Memory B cell (primary cell): ENCODE data around the gene TMPRSS3.
A peak's percentile ranks its signal among the peaks of the same experiment; 100 is the strongest.

ENCODE experiments used
- ATAC-seq: fragments of 150-1000 bp; cut with Tn5 transposase; 2 replicates; pipeline ENCODE4 v1.10.0; 2021; ENCODE audit warnings: low read depth, mild to moderate bottlenecking, moderate library complexity
- DNase-seq, 2 donors: peaks; one replicate each; pipeline ENCODE4 v3.0.0; 2022; ENCODE audit warnings: low spot score in 2 of 2
- H3K27ac Mint-ChIP-seq: one replicate; pipeline ENCODE4 v1.8.0; 2022; ENCODE audit warnings: mild to moderate bottlenecking, moderate library complexity, mixed read lengths
- H3K27me3 Mint-ChIP-seq: one replicate; pipeline ENCODE4 v1.8.0; 2022; ENCODE audit warnings: mixed read lengths
- H3K36me3 Mint-ChIP-seq: one replicate; pipeline ENCODE4 v1.8.0; 2022; ENCODE audit warnings: mild to moderate bottlenecking, mixed read lengths
- H3K4me1 Mint-ChIP-seq: one replicate; pipeline ENCODE4 v1.8.0; 2022; ENCODE audit warnings: mixed read lengths
- H3K4me3 Mint-ChIP-seq: one replicate; pipeline ENCODE4 v1.8.0; 2022; ENCODE audit warnings: mild to moderate bottlenecking, moderate library complexity, mixed read lengths
- H3K9me3 Mint-ChIP-seq: one replicate; pipeline ENCODE4 v1.8.0; 2022; ENCODE audit warnings: mixed read lengths

The TMPRSS3 gene

DNA sequence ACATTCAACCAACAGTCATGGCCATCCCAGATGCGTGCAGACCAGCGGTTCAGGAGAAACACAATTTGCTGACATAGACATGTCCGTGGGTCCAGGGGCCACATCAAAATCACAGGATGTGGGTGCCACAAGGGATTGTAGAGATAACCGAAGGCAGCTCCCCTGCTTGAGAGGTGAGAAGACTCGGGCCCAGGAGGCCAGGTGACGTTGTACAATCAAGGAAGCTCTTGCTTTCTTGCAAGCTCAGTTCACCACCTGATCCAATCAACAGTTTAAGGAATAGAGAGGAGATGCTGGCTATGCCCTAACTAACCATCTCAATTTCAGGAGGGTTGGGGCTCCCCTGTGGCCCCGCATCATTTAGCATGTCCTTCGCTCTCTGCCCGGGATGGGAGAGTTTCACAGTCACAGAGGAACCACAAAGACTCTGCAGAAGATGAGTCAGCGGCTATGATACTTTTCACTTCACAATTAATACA lies 27.4 kb upstream of the TMPRSS3 start:
- H3K4me3 Mint-ChIP-seq, result no peak overlapping the region
- peaks cover 13% of the 10 kb centered on the region for H3K4me1 Mint-ChIP-seq
- no peaks in the 10 kb centered on the region for H3K36me3 Mint-ChIP-seq
- H3K9me3 Mint-ChIP-seq, result peaks cover 10% of the 10 kb centered on the region
- no peak for ATAC-seq
- H3K27me3 Mint-ChIP-seq, result peaks cover 19% of the 10 kb centered on the region
- no peak overlapping the region for H3K27ac Mint-ChIP-seq
- no peak for DNase-seq

DNA sequence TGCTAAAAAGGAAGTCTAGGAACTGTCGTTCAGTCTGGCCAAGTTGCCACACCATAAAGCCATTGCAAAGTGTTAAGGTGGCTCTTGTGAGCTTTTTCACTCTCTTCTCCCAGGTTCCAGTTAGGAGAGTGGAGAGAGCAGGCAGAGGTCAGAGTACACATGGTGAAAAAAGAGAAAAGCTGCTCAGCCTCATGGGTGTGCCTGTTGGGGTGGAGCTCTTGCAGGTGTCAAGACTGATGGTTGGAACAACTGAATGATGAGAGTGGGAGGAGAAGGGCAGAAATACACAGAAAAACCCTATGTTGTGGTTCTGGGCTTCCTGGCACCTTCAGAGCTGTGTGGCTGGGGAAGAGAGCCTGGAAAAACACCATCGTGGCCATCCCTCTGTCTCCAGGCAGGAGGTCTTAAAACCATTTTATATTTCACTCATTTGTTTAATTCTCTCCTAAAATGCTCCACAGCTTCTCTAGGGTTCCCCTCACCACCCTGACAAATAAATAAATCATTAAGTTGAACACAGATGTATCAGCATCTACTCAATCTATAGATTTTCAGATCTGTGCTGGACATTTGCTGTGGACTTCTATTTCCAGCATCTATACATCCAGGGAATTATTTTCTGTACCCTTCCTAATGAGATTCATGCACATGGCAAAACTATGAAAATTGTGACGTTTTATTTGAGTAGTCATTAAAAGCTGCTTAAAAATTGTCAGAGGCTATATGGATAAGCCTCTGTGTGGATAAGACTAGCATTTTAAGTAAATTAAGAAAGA lies 25.4 kb upstream of the TMPRSS3 start:
- H3K9me3 Mint-ChIP-seq, result peaks cover 10% of the 10 kb centered on the region
- DNase-seq (no peak), ATAC-seq (no peak)
- peaks cover 13% of the 10 kb centered on the region for H3K4me1 Mint-ChIP-seq
- no peaks in the 10 kb centered on the region for H3K36me3 Mint-ChIP-seq
- H3K27me3 Mint-ChIP-seq, result peaks cover 19% of the 10 kb centered on the region
- H3K4me3 Mint-ChIP-seq, result no peak overlapping the region
- H3K27ac Mint-ChIP-seq, result no peak overlapping the region

DNA sequence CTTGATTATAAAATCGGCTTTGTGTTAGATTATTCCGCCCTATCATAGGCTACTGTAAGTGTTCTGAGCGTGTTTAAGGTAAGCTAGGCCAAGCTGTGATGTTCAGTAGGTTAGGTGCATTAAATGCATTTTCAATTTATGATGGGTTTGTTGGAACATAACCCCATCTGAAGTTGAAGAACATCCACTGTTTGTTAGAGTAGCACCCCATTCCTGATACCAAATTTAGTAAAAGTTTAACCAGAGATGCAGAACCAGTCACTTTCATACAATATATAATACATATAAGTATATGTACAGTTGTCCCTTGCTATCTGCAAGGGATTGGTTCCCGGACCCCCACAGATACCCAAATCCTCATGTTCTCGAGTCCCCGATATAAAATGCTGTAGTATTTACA lies 24.0 kb upstream of the TMPRSS3 start:
- no peak overlapping the region for H3K27ac Mint-ChIP-seq
- peaks cover 9% of the 10 kb centered on the region for H3K4me1 Mint-ChIP-seq
- no peak for ATAC-seq

DNA sequence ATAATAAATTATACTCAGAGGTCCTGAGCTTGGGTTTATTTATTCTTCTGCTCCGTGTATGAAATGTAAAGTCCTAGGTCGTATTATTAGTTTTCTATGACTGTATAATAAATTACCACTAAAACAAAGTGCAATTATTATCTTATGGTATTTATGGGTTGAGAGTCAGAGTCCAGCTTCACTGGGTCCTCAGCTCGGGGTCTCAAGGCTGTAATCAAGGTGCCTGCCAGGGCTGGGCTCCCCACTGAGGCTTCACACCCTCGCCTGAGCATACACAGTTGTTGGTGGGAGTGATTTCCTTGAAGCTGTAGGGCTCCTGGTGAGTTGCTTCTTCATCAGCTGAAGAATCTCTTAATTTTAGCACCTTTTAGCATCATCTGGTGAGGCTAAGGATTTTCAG lies 23.0 kb upstream of the TMPRSS3 start:
- H3K4me3 Mint-ChIP-seq, result no peak overlapping the region
- H3K4me1 Mint-ChIP-seq, result peaks cover 9% of the 10 kb centered on the region
- no peak overlapping the region for H3K27ac Mint-ChIP-seq
- DNase-seq (no peak), ATAC-seq (no peak)
- H3K36me3 Mint-ChIP-seq, result no peaks in the 10 kb centered on the region
- H3K27me3 Mint-ChIP-seq, result peaks cover 18% of the 10 kb centered on the region
- peaks cover 10% of the 10 kb centered on the region for H3K9me3 Mint-ChIP-seq

More for the DNA sequence above, 24.0 kb upstream of the TMPRSS3 start:
- Mint-ChIP-seq H3K4me3 (no peak overlapping the region), H3K9me3 (peaks cover 10% of the 10 kb centered on the region), H3K27me3 (peaks cover 18% of the 10 kb centered on the region), H3K36me3 (no peaks in the 10 kb centered on the region)
- no peak for DNase-seq

DNA sequence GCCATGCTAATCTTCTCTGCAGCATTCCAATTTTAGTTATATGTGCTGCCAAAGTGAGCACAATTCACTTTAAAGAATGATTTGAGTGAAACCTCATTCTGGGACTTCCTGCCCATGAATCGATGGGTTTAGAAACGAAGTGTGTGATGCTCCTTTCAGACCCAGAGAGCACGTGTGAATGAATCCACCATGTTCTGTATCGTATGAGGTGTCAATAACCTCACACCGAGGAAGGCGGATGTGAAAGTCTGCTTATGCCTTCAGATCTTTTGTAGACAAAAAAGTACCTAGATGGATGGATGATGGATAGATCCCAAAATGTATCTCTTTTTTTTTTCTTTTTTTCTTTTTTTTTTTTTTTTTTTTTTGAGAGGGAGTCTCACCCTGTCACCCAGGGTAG lies 21.7 kb upstream of the TMPRSS3 start:
- Mint-ChIP-seq H3K4me1 (peaks cover 9% of the 10 kb centered on the region), H3K9me3 (peaks cover 10% of the 10 kb centered on the region), H3K27me3 (peaks cover 16% of the 10 kb centered on the region), H3K36me3 (no peaks in the 10 kb centered on the region), H3K27ac (no peak overlapping the region), H3K4me3 (no peak overlapping the region)
- no peak for DNase-seq
- ATAC-seq, result peak; percentile 13

DNA sequence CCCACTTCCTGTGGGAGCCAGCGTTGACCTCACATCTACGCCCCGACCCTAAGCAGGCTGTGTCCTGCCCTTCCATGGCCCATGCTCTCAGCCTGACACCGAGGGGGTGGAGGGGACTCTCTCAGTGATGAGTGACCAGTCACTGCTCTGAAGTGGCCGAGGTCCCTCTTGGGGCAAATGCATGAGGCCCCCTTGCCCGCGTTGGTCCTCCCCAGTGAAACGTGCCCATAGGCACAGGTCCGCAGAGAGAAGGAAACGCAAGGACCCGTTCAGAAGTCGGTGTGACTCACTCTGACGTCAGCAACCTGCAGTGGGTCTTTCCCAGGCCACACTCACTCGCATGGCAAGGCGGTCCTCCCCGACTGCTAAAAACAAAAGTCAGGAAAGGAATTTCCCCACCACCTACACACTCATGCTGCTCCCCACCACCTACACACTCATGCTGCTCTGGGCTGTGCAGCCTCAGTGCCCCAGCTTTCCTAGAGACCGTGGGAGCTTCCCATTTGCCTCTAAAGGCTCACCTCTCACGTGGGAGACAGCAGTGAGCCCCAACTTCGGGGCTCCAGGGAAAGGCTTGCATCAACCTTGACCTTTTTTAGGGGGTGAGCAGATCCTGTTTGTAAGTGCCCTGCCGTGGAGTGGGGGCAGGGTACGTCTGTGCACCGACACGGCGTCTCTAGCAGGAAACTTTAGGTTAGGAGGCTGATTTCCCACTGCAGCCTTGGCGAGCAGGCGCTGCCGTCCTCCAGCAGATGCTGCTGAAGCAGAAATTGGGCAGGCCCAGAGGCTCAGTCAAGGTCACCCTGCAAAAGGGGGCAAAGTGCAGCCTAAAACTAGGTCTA lies 19.3 kb upstream of the TMPRSS3 start:
- peak; percentile 89 for ATAC-seq
- peak overlapping the region; percentile 96 for H3K27ac Mint-ChIP-seq
- peak overlapping the region; percentile 74 for H3K4me3 Mint-ChIP-seq
- peaks cover 7% of the 10 kb centered on the region for H3K27me3 Mint-ChIP-seq
- DNase-seq, result peak; percentile 63 to 68
- H3K36me3 Mint-ChIP-seq, result no peaks in the 10 kb centered on the region
- H3K4me1 Mint-ChIP-seq, result peaks cover 9% of the 10 kb centered on the region
- no peaks in the 10 kb centered on the region for H3K9me3 Mint-ChIP-seq

DNA sequence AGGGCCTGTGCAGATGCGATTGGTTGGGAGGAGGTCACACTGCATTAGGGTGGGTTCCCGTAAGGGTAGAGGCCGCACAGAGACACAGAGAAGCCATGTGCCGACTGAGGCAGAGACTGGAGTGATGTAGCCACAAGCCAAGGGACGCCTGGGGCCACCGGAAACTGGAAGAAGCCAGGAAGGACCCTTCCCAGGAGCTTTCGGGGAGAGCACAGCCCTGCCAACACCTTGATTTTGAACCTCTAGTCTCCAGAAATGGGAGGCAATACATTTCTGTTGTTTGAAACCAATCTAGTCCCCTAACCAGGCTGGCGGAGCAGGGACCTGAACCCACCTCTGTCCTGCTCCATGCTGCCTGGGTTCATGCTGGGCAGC lies 18.7 kb upstream of the TMPRSS3 start:
- H3K36me3 Mint-ChIP-seq, result no peaks in the 10 kb centered on the region

DNA sequence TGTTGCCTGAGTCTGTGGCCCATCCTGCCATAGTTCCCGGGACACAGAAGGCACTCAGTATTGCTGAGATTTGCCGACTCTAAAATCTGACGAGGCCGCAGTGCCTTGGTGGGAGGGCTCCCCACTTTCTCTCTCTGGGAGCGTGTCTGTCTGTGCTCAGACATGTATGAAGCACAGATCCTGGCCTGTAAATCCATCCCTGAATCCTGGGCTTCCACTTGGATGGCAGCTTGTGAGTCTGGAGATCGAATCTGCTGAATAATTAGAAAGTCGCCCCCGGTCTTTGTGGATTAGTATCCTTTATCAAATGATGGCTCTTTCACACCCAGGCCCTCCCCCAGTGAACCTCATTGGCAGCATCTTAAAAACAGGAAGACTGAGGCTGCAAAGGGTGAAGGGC lies 18.2 kb upstream of the TMPRSS3 start:
- Mint-ChIP-seq H3K9me3 (no peaks in the 10 kb centered on the region), H3K36me3 (no peaks in the 10 kb centered on the region), H3K27me3 (peaks cover 6% of the 10 kb centered on the region), H3K27ac (peak overlapping the region; percentile 96), H3K4me3 (no peak overlapping the region), H3K4me1 (peaks cover 9% of the 10 kb centered on the region)
- DNase-seq (no peak), ATAC-seq (no peak)

More for the DNA sequence above, 18.7 kb upstream of the TMPRSS3 start:
- H3K4me1 Mint-ChIP-seq, result peaks cover 9% of the 10 kb centered on the region
- peaks cover 9% of the 10 kb centered on the region for H3K27me3 Mint-ChIP-seq
- H3K9me3 Mint-ChIP-seq, result no peaks in the 10 kb centered on the region
- no peak for ATAC-seq
- H3K27ac Mint-ChIP-seq, result peak overlapping the region; percentile 96
- DNase-seq, result peak in 1 of 2 donors; percentile 22
- peak overlapping the region; percentile 74 for H3K4me3 Mint-ChIP-seq

DNA sequence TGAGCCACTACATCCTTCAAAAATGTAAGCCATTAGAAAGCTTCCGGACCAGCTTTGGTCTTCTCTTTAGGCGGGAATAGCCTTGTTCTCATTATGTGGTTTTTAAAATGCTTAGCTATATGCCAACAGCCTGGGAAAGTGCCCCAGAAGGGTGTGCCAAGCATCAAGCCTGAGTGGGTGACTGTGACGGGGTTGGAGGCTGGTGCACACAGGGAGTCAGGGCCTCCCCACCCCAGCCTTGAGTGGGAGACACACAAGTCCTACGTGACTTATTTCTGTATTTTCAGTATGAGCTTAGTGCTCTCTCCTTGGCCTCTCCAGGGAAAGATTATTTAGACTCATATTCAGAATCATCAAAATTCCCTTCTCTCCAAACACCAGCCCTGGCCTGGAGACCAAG lies 17.6 kb upstream of the TMPRSS3 start:
- DNase-seq (no peak), ATAC-seq (no peak)
- H3K4me1 Mint-ChIP-seq, result peaks cover 9% of the 10 kb centered on the region

DNA sequence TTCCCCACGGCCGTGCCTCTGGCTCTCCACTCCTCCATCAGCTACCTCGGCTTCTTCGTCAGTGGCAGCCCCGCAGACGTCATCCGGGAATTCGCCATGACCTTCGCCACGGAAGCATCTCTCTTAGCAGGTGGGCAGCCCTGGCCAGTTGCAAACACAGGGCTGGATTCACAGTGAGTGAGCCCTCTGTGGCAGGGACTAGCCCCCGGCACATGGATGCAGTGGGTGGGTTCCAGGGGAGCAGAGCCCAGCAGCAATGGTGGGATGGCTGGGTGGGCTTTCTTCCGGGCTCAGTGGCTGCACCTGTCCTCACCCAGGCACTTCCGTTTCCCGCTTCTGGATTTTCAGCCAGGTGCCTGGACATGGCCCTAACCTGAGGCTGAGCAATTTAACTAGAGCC lies 17.2 kb upstream of the TMPRSS3 start:
- Mint-ChIP-seq H3K36me3 (no peaks in the 10 kb centered on the region), H3K4me3 (no peak overlapping the region), H3K27ac (peak overlapping the region; percentile 96), H3K4me1 (peaks cover 9% of the 10 kb centered on the region), H3K9me3 (no peaks in the 10 kb centered on the region), H3K27me3 (peaks cover 6% of the 10 kb centered on the region)
- ATAC-seq, result no peak
- no peak for DNase-seq

More for the DNA sequence above, 17.6 kb upstream of the TMPRSS3 start:
- H3K4me3 Mint-ChIP-seq, result no peak overlapping the region
- peak overlapping the region; percentile 96 for H3K27ac Mint-ChIP-seq
- H3K9me3 Mint-ChIP-seq, result no peaks in the 10 kb centered on the region
- peaks cover 6% of the 10 kb centered on the region for H3K27me3 Mint-ChIP-seq
- H3K36me3 Mint-ChIP-seq, result no peaks in the 10 kb centered on the region

DNA sequence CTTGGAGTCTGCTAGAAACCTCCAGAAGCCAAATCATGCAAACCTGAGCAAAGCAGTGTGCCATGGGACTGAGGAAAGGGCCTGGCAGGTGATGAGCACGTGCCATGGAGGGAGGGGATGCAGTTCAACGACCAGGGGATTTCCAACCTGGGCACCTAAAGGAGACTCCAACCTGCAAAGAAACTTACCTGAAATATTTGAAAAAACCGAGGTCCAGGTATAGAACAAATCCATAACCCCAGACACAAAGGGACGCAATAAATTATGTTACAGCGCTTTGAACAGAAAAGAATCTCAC lies 16.7 kb upstream of the TMPRSS3 start:
- peaks cover 9% of the 10 kb centered on the region for H3K4me1 Mint-ChIP-seq
- no peak overlapping the region for H3K4me3 Mint-ChIP-seq
- no peak for DNase-seq
- H3K27me3 Mint-ChIP-seq, result peaks cover 5% of the 10 kb centered on the region
- no peak overlapping the region for H3K27ac Mint-ChIP-seq
- H3K36me3 Mint-ChIP-seq, result no peaks in the 10 kb centered on the region
- ATAC-seq, result no peak
- no peaks in the 10 kb centered on the region for H3K9me3 Mint-ChIP-seq

DNA sequence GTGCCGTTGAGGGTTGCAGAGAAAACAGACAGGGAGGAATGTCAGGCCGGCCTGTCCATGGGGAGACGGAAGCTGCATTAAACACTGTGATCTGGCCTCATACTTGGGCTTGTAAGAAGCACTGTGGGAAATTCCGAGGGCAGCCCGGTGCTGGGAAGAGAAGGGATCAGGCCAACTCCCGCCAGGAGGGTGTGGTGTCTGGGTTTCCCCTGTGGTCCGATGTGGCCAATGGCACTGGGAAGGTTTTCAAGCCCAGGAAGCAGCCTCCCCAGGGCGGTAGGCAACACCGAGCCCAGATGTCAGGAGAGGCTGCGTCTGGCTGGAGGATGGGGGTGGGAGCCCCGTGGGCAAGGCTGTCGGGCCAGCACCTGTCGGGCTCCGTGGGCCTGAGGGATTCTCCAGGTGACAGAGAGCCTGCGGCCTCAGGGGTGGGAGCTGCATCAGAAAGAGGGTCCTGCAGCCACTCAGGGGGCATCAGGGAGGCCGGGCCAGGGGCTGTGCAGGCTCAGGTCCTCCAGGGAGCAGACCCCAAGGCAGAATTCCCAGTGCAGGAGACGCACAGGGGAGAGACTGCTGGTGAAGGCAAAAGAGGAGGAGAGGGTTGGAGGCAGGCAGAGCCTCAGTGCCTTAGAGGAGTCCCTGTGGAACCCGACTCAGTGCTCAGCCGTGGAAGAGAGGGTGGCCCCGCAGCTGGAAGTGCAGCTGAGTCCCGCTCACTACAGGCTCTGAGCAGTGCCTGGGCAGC lies 16.2 kb upstream of the TMPRSS3 start:
- H3K4me1 Mint-ChIP-seq, result peaks cover 9% of the 10 kb centered on the region
- no peak overlapping the region for H3K4me3 Mint-ChIP-seq
- ATAC-seq (no peak), DNase-seq (no peak)
- H3K27ac Mint-ChIP-seq, result no peak overlapping the region
- H3K9me3 Mint-ChIP-seq, result no peaks in the 10 kb centered on the region
- no peaks in the 10 kb centered on the region for H3K36me3 Mint-ChIP-seq
- H3K27me3 Mint-ChIP-seq, result peaks cover 3% of the 10 kb centered on the region

DNA sequence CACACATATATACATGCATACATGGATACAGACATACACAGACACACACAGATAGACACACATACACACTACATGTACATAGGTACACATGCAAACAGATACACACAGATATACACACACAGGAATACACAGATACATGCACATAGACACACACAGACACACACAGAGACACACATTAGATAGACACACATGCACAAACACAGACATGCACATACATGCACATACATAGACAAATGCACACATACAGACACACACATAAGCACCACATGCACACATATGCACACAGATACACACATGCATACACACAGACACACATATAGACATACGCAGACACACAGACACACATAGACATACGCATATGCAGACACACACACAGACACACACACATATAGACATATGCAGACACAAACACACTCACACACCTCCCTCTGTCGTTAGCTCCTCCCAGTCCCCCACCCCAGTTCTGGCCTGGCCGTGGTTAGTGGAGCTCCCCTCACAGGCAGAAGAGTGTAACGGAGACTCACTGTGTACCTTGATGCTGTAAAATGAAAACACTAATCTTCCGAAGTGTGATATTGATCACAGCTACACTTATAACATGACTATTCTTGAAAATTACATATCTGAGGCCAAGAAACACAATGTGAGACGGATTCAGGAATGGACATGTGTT lies 15.5 kb upstream of the TMPRSS3 start:
- DNase-seq (no peak), ATAC-seq (no peak)
- H3K36me3 Mint-ChIP-seq, result no peaks in the 10 kb centered on the region
- peaks cover 7% of the 10 kb centered on the region for H3K27me3 Mint-ChIP-seq
- no peak overlapping the region for H3K4me3 Mint-ChIP-seq
- no peaks in the 10 kb centered on the region for H3K9me3 Mint-ChIP-seq
- H3K27ac Mint-ChIP-seq, result no peak overlapping the region
- H3K4me1 Mint-ChIP-seq, result peaks cover 9% of the 10 kb centered on the region
